ENCODE measurements around the gene RUBCNL.

DNA sequence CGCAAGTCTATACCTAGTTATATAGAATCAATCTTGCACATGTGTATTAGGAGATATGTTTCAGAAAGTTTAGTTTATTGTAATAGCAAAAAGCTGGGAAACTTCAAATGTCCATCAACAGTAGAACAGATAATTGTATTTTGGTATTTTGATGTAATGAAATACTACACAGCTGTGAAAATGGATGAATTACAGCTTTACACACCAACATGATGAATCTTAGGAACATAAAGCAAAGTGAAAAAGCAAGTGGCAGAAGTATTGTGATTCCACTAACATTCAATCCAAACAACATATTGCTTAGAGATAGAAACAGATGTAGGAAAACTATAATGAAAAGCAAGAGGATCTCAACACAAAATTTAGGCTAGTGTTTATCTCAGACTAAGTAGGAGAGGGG lies 72.5 kb downstream of the RUBCNL start:
- TF ChIP-seq MXI1 (IDR thresholded peaks at IDR 0.05; ENCODE audit: borderline replicate concordance, low read depth, low read length) (no peak), CEBPB (IDR thresholded peaks at IDR 0.05; ENCODE audit: low read depth, low read length) (no peak), RCOR1 (IDR thresholded peaks at IDR 0.05; ENCODE audit: insufficient replicate concordance, low read length) (no peak), POLR2A (IDR thresholded peaks at IDR 0.05; ENCODE audit: low read depth, low read length) (no peak), FOS (IDR thresholded peaks at IDR 0.05; ENCODE audit: low read depth, low read length) (no peak), MAFK (IDR thresholded peaks at IDR 0.05; ENCODE audit: low read depth, low read length) (no peak), SMC3 (IDR thresholded peaks at IDR 0.05; ENCODE audit: low read depth, low read length) (no peak), BHLHE40 (IDR thresholded peaks at IDR 0.05; ENCODE audit: low read depth, low read length) (no peak), RAD21 (IDR thresholded peaks at IDR 0.05; ENCODE audit: low read length) (no peak)
- TF ChIP-seq, protein P1, sequence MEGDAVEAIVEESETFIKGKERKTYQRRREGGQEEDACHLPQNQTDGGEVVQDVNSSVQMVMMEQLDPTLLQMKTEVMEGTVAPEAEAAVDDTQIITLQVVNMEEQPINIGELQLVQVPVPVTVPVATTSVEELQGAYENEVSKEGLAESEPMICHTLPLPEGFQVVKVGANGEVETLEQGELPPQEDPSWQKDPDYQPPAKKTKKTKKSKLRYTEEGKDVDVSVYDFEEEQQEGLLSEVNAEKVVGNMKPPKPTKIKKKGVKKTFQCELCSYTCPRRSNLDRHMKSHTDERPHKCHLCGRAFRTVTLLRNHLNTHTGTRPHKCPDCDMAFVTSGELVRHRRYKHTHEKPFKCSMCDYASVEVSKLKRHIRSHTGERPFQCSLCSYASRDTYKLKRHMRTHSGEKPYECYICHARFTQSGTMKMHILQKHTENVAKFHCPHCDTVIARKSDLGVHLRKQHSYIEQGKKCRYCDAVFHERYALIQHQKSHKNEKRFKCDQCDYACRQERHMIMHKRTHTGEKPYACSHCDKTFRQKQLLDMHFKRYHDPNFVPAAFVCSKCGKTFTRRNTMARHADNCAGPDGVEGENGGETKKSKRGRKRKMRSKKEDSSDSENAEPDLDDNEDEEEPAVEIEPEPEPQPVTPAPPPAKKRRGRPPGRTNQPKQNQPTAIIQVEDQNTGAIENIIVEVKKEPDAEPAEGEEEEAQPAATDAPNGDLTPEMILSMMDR (conservative IDR thresholded peaks at IDR 0.05; ENCODE audit: low read depth, low read length) = no peak

Measured in IMR-90 (cell line).